Endothelial cell of umbilical vein (primary cell): Measurements from ENCODE around the gene MMP28.

ENCODE experiments used
- CTCF ChIP-seq, 2 donors: IDR thresholded peaks; 1 replicate in 1 of 2; 2 replicates in 1 of 2; pipeline ENCODE4 v1.5.1; 2011; ENCODE audit warnings: low read length in 2 of 2, mild to moderate bottlenecking in 2 of 2, moderate library complexity in 2 of 2, control low read depth in 1 of 2, inconsistent platforms in 1 of 2, low read depth in 1 of 2; ENCODE audit not compliant: insufficient read depth in 1 of 2; ENCODE audit errors: extremely low read depth in 1 of 2
- EZH2 ChIP-seq: IDR thresholded peaks from 2 replicates; pipeline ENCODE4 v1.6.1; 2012; ENCODE audit warnings: borderline replicate concordance, low read depth, mild to moderate bottlenecking, moderate library complexity, low read length, inconsistent platforms; ENCODE audit not compliant: severe bottlenecking
- POLR2AphosphoS5 ChIP-seq: IDR thresholded peaks from 2 replicates; pipeline ENCODE4 v1.6.1; 2012; ENCODE audit warnings: low read depth, mild to moderate bottlenecking, control low read depth, low read length, moderate library complexity; ENCODE audit not compliant: insufficient read depth

GRCh38 chr17:35763767-35764122 lies 31.7 kb downstream of the MMP28 start:
- TF ChIP-seq CTCF (IDR thresholded peaks at IDR 0.05; ENCODE audit: extremely low read depth in 1 of 2, insufficient read depth in 1 of 2, low read depth in 1 of 2, low read length in 2 of 2) (no peak), POLR2AphosphoS5 (no peak), EZH2 (no peak)
